Measurements from ENCODE around the gene ARL15.

ARL15 gene

GRCh38 chr5:53930457-53930856, 379.9 kb downstream of the ARL15 start:
- Histone ChIP-seq H3K9ac (no peak overlapping the region), H3K9me3 (replicated peaks in 1 of 11) (no peaks in the 10 kb centered on the region; a peak in 1 of 22 replicates), H3K4me2 (peak overlapping the region; percentile 17 to 86 (median 56); a peak in 19 of 22 replicates), H3K36me3 (peaks cover 0 to 6% (median 0%) of the 10 kb centered on the region in 11 experiments; a peak in 1 of 22 replicates), H3K27me3 (no peaks in the 10 kb centered on the region), H3K4me3 (no peak overlapping the region), H4K20me1 (no peaks in the 10 kb centered on the region), H3K27ac (peak overlapping the region in 2 of 11 experiments; percentile 32 to 58; a peak in 4 of 22 replicates), H3K4me1 (peaks cover 12 to 62% (median 44%) of the 10 kb centered on the region in 10 experiments)
- no peak for TF ChIP-seq Cebpa-rat (IDR thresholded peaks at IDR 0.05)

GRCh38 chr5:53929570-53929969, 380.8 kb downstream of the ARL15 start:
- Histone ChIP-seq H4K20me1 (no peaks in the 10 kb centered on the region), H3K4me3 (no peak overlapping the region), H3K36me3 (no peaks in the 10 kb centered on the region), H3K9me3 (replicated peaks in 1 of 11) (no peaks in the 10 kb centered on the region; a peak in 1 of 22 replicates), H3K27me3 (no peaks in the 10 kb centered on the region), H3K9ac (no peak overlapping the region), H3K4me2 (peak overlapping the region in 8 of 11 experiments; percentile 43 to 86 (median 64); a peak in 14 of 22 replicates), H3K4me1 (peaks cover 12 to 71% (median 47%) of the 10 kb centered on the region in 10 experiments), H3K27ac (peak overlapping the region in 1 of 11 experiments; percentile 58; a peak in 2 of 22 replicates)
- TF ChIP-seq Cebpa-rat (IDR thresholded peaks at IDR 0.05), result peak in 1 of 11 experiments; percentile 40; a peak in 1 of 22 replicates

GRCh38 chr5:53929152-53929551, 381.2 kb downstream of the ARL15 start:
- TF ChIP-seq Cebpa-rat (IDR thresholded peaks at IDR 0.05), result no peak
- H3K4me1 ChIP-seq, result peaks cover 12 to 75% (median 47%) of the 10 kb centered on the region in 10 experiments
- H3K27me3 ChIP-seq, result no peaks in the 10 kb centered on the region

GRCh38 chr5:53928641-53929040, 381.7 kb downstream of the ARL15 start:
- Histone ChIP-seq H3K4me1 (peaks cover 12 to 80% (median 47%) of the 10 kb centered on the region in 10 experiments), H3K9me3 (replicated peaks in 1 of 11) (no peaks in the 10 kb centered on the region; a peak in 1 of 22 replicates), H3K36me3 (no peaks in the 10 kb centered on the region), H3K27ac (peak overlapping the region in 1 of 11 experiments; percentile 58; a peak in 2 of 22 replicates), H3K4me3 (no peak overlapping the region), H3K4me2 (peak overlapping the region in 4 of 11 experiments; percentile 65 to 86 (median 78); a peak in 5 of 22 replicates), H4K20me1 (no peaks in the 10 kb centered on the region), H3K9ac (no peak overlapping the region), H3K27me3 (no peaks in the 10 kb centered on the region)
- TF ChIP-seq Cebpa-rat (IDR thresholded peaks at IDR 0.05), result no peak

More at GRCh38 chr5:53929152-53929551, 381.2 kb downstream of the ARL15 start:
- Histone ChIP-seq H3K4me3 (no peak overlapping the region), H3K9me3 (replicated peaks in 1 of 11) (no peaks in the 10 kb centered on the region; a peak in 1 of 22 replicates), H3K9ac (no peak overlapping the region), H3K4me2 (peak overlapping the region in 6 of 11 experiments; percentile 43 to 86 (median 69); a peak in 10 of 22 replicates), H4K20me1 (no peaks in the 10 kb centered on the region), H3K36me3 (no peaks in the 10 kb centered on the region), H3K27ac (peak overlapping the region in 1 of 11 experiments; percentile 58; a peak in 2 of 22 replicates)

- H3K9ac ChIP-seq, result no peak overlapping the region
- no peaks in the 10 kb centered on the region; a peak in 1 of 22 replicates for H3K9me3 ChIP-seq (replicated peaks in 1 of 11)
- no peaks in the 10 kb centered on the region for H3K36me3 ChIP-seq
- no peaks in the 10 kb centered on the region for H3K27me3 ChIP-seq
- H4K20me1 ChIP-seq, result no peaks in the 10 kb centered on the region
- H3K4me3 ChIP-seq, result no peak overlapping the region
- no peak for TF ChIP-seq Cebpa-rat (IDR thresholded peaks at IDR 0.05)
- no peak overlapping the region; a peak in 1 of 22 replicates for H3K27ac ChIP-seq
- H3K4me1 ChIP-seq, result peaks cover 16 to 89% (median 53%) of the 10 kb centered on the region in 10 experiments
- peak overlapping the region in 7 of 11 experiments; percentile 21 to 86 (median 67); a peak in 12 of 22 replicates for H3K4me2 ChIP-seq
Observed at GRCh38 chr5:53927668-53928247, 382.6 kb downstream of the ARL15 start.

- Histone ChIP-seq H3K4me3 (no peak overlapping the region), H3K4me2 (peak overlapping the region in 8 of 11 experiments; percentile 49 to 86 (median 66); a peak in 16 of 22 replicates), H4K20me1 (no peaks in the 10 kb centered on the region), H3K36me3 (no peaks in the 10 kb centered on the region), H3K27ac (peak overlapping the region in 3 of 11 experiments; percentile 3 to 42 (median 23); a peak in 2 of 22 replicates), H3K4me1 (peaks cover 18 to 94% (median 62%) of the 10 kb centered on the region in 10 experiments), H3K9me3 (replicated peaks in 1 of 11) (no peaks in the 10 kb centered on the region), H3K27me3 (no peaks in the 10 kb centered on the region), H3K9ac (no peak overlapping the region)
- TF ChIP-seq Cebpa-rat (IDR thresholded peaks at IDR 0.05), result no peak
Observed at GRCh38 chr5:53926026-53926425, 384.3 kb downstream of the ARL15 start.

- Histone ChIP-seq H3K36me3 (no peaks in the 10 kb centered on the region), H3K9ac (no peak overlapping the region), H3K9me3 (replicated peaks in 1 of 11) (no peaks in the 10 kb centered on the region), H4K20me1 (no peaks in the 10 kb centered on the region), H3K27ac (peak overlapping the region in 1 of 11 experiments; percentile 37; a peak in 1 of 22 replicates), H3K4me2 (peak overlapping the region in 2 of 11 experiments; percentile 7 to 13; a peak in 1 of 22 replicates), H3K4me1 (peaks cover 10 to 78% (median 46%) of the 10 kb centered on the region in 10 experiments; a peak in 18 of 20 replicates), H3K4me3 (no peak overlapping the region), H3K27me3 (no peaks in the 10 kb centered on the region)
- TF ChIP-seq Cebpa-rat (IDR thresholded peaks at IDR 0.05), result no peak
Observed at GRCh38 chr5:53924392-53924791, 386.0 kb downstream of the ARL15 start.

GRCh38 chr5:53923961-53924360, 386.4 kb downstream of the ARL15 start:
- no peak overlapping the region; a peak in 1 of 22 replicates for H3K4me2 ChIP-seq
- no peaks in the 10 kb centered on the region for H3K9me3 ChIP-seq (replicated peaks in 1 of 11)
- H3K27me3 ChIP-seq, result no peaks in the 10 kb centered on the region
- peaks cover 10 to 73% (median 44%) of the 10 kb centered on the region in 10 experiments; a peak in 18 of 20 replicates for H3K4me1 ChIP-seq
- no peaks in the 10 kb centered on the region for H3K36me3 ChIP-seq
- no peak overlapping the region for H3K4me3 ChIP-seq
- peak overlapping the region in 1 of 11 experiments; percentile 37; a peak in 2 of 22 replicates for H3K27ac ChIP-seq
- H3K9ac ChIP-seq, result no peak overlapping the region
- TF ChIP-seq Cebpa-rat (IDR thresholded peaks at IDR 0.05), result no peak
- no peaks in the 10 kb centered on the region for H4K20me1 ChIP-seq
